Thoracic aorta endothelial cell (primary cell): ENCODE results near the gene CARS1. TPM values are rescaled to one million over a fixed set of nuclear protein-coding genes. Genes with fewer than 3 reads are reported as not detected.

Source experiments
- small RNA-seq: library from RNA; depleted of rRNA; stranded (forward); fragments of <200 nt; gene quantifications from one replicate; pipeline ENCODE3, GENCODE V24; 2012
- total RNA-seq: library from RNA; depleted of rRNA; stranded (reverse); fragments of >200 nt; gene quantifications from 2 replicates; pipeline ENCODE4 v1.2.3, GENCODE V29; 2012

Gene CARS1
- 53.5 and 56.4 TPM in 2 replicates for total RNA-seq

GRCh38 chr11:3057069-3057963 is at the start of gene CARS1:
CARS1 (minus strand) TSS chr11:3057423; CDS start chr11:3057367, 56 bp downstream.

GRCh38 chr11:2992234-2992996 is 64.8 kb downstream of the CARS1 start, which contains the start of gene NAP1L4:
NAP1L4 (minus strand) TSS chr11:2992329; CDS start chr11:2979220, 13,109 bp downstream.

Small RNAs within 50 kb of the gene (small RNA-seq; reads per million reads assigned to genes)
- gene RNU1-91P = not detected
- gene SNORA54 = 21.0 reads per million, percentile 96 among the genes with 10 or more reads in this experiment

Other genes starting within 250 kb of the CARS1 start
- 2.1 and 2.9 TPM in 2 replicates for gene CDKN1C, start 171.6 kb downstream of the CARS1 start, total RNA-seq
- gene PHLDA2, start 128.0 kb downstream of the CARS1 start, total RNA-seq = 7.6 and 11.4 TPM in 2 replicates
- 169 and 203 TPM in 2 replicates for gene NAP1L4, start 65.1 kb downstream of the CARS1 start, total RNA-seq
- 19.5 and 30.8 TPM in 2 replicates for gene OSBPL5, start 107.9 kb upstream of the CARS1 start, total RNA-seq
- not detected in 2 replicates for gene MRGPRG, start 161.4 kb upstream of the CARS1 start, total RNA-seq
- not detected in 2 replicates for gene MRGPRE, start 175.0 kb upstream of the CARS1 start, total RNA-seq